GM12878 (cell line): ENCODE results near the gene GAL3ST2.

Source experiments
- ATF7 ChIP-seq: fragments of 450-650 bp; IDR thresholded peaks from 2 replicates; pipeline ENCODE4 v1.6.1; 2016; ENCODE audit warnings: low read depth, mild to moderate bottlenecking
- CTCF ChIP-seq, 3 experiments: IDR thresholded peaks in 2 of 3; conservative IDR thresholded peaks in 1 of 3; 2 replicates each; pipeline ENCODE4 v1.5.1; 2011; ENCODE audit warnings: low read depth in 3 of 3, low read length in 3 of 3, mild to moderate bottlenecking in 3 of 3, control low read depth in 2 of 3, moderate library complexity in 2 of 3, inconsistent platforms in 1 of 3, mixed read lengths in 1 of 3; ENCODE audit not compliant: control insufficient read depth in 2 of 3, insufficient read depth in 1 of 3; ENCODE audit errors: extremely low read depth in 1 of 3
- E2F8 ChIP-seq: fragments of 450-650 bp; IDR thresholded peaks from 2 replicates; pipeline ENCODE4 v1.6.1; 2018; ENCODE audit warnings: mild to moderate bottlenecking, low read depth, moderate library complexity; ENCODE audit not compliant: partially characterized antibody
- EP300 ChIP-seq, 2 experiments: fragments of 150-350 bp in 1 of 2; IDR thresholded peaks; 2 replicates each; pipeline ENCODE4 v1.6.1; 2011 to 2012; ENCODE audit warnings: low read depth in 2 of 2, low read length in 2 of 2, borderline replicate concordance in 1 of 2, improper control_type of control experiment in 1 of 2, inconsistent platforms in 1 of 2; ENCODE audit not compliant: control insufficient read depth in 1 of 2
- ETV6 ChIP-seq, 2 experiments: fragments of 450-650 bp in 1 of 2; IDR thresholded peaks in 1 of 2; conservative IDR thresholded peaks in 1 of 2; 2 replicates each; pipeline ENCODE4 v1.6.1; 2014; ENCODE audit warnings: antibody characterized with exemption in 1 of 2, borderline replicate concordance in 1 of 2, low read depth in 1 of 2, mild to moderate bottlenecking in 1 of 2, moderate library complexity in 1 of 2
- FOS ChIP-seq: IDR thresholded peaks from 3 replicates; pipeline ENCODE4 v1.6.1; 2011; ENCODE audit warnings: borderline replicate concordance; ENCODE audit not compliant: insufficient read length; ENCODE audit errors: extremely low read depth
- HDAC2 ChIP-seq: fragments of 200-600 bp; sonication (generic); IDR thresholded peaks from 2 replicates; pipeline ENCODE4 v1.6.1; 2017
- POLR2A ChIP-seq: IDR thresholded peaks from 2 replicates; pipeline ENCODE4 v1.6.1; 2011; ENCODE audit warnings: low read depth, mild to moderate bottlenecking, low read length
- RAD21 ChIP-seq: IDR thresholded peaks from 2 replicates; pipeline ENCODE4 v1.6.1; 2011; ENCODE audit warnings: mild to moderate bottlenecking, low read depth, low read length, moderate library complexity; ENCODE audit not compliant: insufficient read depth
- STAT3 ChIP-seq: IDR thresholded peaks from 2 replicates; pipeline ENCODE4 v1.6.1; 2011; ENCODE audit warnings: low read depth, low read length, improper control_type of control experiment
- TAF1 ChIP-seq: IDR thresholded peaks from 2 replicates; pipeline ENCODE4 v1.6.1; 2011; ENCODE audit warnings: mild to moderate bottlenecking, low read depth, low read length, borderline replicate concordance
- YY1 ChIP-seq: IDR thresholded peaks from 2 replicates; pipeline ENCODE4 v1.6.1; 2011; ENCODE audit warnings: low read depth, mild to moderate bottlenecking, low read length
- TF ChIP-seq, protein P1 (sequence below): IDR thresholded peaks from 2 replicates; pipeline ENCODE4 v1.6.1; 2012; ENCODE audit warnings: low read depth, low read length, improper control_type of control experiment
- TF ChIP-seq, protein P2 (sequence below): IDR thresholded peaks from 2 replicates; pipeline ENCODE4 v1.6.1; 2012; ENCODE audit warnings: mild to moderate bottlenecking, low read depth, low read length

DNA sequence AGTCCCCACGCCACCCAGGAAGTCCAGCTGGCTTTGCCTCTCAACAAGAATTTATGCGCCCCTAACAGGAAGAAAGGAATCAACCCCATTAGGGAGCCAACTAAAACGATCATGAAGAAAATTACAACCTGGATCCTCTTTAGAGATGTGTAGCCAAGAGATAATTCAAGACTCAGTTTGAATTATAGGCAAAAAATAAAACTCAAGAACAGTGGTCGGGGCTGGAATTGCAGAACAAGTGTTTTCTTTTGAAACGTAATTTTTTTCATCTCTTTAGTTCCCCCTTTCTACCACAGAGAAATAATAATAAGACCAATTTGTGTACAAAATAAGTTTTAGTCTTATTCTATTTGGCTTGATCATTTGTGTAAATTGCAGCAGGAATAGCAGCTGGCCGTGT lies 59.7 kb downstream of the GAL3ST2 start:
- TF ChIP-seq CTCF (IDR thresholded peaks at IDR 0.05 in 2 of 3, conservative IDR thresholded peaks at IDR 0.05 in 1 of 3; ENCODE audit: control insufficient read depth in 2 of 3, extremely low read depth in 1 of 3, insufficient read depth in 1 of 3, low read depth in 3 of 3, low read length in 3 of 3) (no peak), E2F8 (no peak), POLR2A (no peak), YY1 (no peak), HDAC2 (no peak), RAD21 (no peak), ETV6 (conservative IDR thresholded peaks at IDR 0.05 in 1 of 2, IDR thresholded peaks at IDR 0.05 in 1 of 2; ENCODE audit: borderline replicate concordance in 1 of 2, low read depth in 1 of 2) (no peak), FOS (no peak), TAF1 (no peak), STAT3 (no peak), ATF7 (no peak), EP300 (IDR thresholded peaks at IDR 0.05; ENCODE audit: borderline replicate concordance in 1 of 2, control insufficient read depth in 1 of 2, low read depth in 2 of 2, low read length in 2 of 2) (no peak)
- TF ChIP-seq, protein P1, sequence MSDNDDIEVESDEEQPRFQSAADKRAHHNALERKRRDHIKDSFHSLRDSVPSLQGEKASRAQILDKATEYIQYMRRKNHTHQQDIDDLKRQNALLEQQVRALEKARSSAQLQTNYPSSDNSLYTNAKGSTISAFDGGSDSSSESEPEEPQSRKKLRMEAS: no peak
- TF ChIP-seq, protein P2, sequence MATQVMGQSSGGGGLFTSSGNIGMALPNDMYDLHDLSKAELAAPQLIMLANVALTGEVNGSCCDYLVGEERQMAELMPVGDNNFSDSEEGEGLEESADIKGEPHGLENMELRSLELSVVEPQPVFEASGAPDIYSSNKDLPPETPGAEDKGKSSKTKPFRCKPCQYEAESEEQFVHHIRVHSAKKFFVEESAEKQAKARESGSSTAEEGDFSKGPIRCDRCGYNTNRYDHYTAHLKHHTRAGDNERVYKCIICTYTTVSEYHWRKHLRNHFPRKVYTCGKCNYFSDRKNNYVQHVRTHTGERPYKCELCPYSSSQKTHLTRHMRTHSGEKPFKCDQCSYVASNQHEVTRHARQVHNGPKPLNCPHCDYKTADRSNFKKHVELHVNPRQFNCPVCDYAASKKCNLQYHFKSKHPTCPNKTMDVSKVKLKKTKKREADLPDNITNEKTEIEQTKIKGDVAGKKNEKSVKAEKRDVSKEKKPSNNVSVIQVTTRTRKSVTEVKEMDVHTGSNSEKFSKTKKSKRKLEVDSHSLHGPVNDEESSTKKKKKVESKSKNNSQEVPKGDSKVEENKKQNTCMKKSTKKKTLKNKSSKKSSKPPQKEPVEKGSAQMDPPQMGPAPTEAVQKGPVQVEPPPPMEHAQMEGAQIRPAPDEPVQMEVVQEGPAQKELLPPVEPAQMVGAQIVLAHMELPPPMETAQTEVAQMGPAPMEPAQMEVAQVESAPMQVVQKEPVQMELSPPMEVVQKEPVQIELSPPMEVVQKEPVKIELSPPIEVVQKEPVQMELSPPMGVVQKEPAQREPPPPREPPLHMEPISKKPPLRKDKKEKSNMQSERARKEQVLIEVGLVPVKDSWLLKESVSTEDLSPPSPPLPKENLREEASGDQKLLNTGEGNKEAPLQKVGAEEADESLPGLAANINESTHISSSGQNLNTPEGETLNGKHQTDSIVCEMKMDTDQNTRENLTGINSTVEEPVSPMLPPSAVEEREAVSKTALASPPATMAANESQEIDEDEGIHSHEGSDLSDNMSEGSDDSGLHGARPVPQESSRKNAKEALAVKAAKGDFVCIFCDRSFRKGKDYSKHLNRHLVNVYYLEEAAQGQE: no peak
